ENCODE measurements around the gene CCDC40.

GRCh38 chr17:80035687-80035936, 830 bp upstream of the CCDC40 start, which contains the start of gene TBC1D16:
- TF ChIP-seq CTCF (IDR thresholded peaks at IDR 0.05) (no peak), POLR2A (IDR thresholded peaks at IDR 0.05) (peak in 1 of 2 donors; percentile 49)

Measured in thyroid gland (tissue), 4 donors.